ENCODE results near the gene CFL1.

DNA sequence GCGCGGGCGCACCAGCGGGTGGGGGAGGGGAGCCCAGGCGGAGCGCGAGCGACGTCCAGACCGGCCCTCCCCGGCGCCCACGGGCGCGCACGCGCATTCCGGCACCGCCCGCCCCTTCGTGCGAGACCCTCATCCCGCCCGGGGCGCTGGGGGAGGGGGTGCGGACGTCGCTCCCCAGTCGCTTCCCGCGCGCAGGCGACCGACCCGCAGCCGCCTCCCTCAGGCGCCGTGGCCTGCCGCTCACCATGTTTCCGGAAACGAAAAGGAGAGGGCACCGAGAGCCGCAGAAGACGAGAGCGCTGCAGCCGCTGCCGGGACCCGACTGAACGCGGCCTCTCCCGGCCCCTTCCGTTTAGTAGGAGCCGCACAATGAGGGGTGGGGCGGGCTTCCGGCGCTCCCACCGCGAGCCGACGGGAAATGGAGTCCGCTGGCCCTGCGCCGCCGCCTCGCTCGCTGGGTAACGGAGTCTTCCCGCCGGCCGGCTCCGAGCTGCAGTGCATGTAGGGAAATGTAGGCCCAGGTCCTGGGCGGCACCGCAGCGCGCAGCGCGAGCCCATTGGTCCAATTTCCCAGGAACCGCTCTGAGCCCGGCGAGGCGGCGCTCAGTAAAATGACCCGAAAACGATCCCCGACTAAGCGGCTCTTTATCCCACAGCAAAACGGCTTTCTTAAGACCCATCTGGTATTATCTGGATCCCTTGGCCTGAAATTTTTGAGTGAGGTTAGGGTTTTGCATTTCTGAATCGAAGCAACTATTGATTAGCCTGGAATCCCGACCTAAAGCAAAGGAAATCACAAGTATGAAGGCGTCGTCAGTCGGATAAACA is at the start of gene CFL1:
- TF ChIP-seq POLR2AphosphoS5 (IDR thresholded peaks at IDR 0.05) = peak; percentile 93 to 99 (median 98)
- TF ChIP-seq CTCF (IDR thresholded peaks at IDR 0.05) = no peak
- TF ChIP-seq POLR2A (IDR thresholded peaks at IDR 0.05) = peak; percentile 95 to 96
- peak in 1 of 4 donors; percentile 62 for TF ChIP-seq EP300 (IDR thresholded peaks at IDR 0.05)

Data from sigmoid colon (tissue), 4 donors.